ENCODE measurements around the gene ARHGAP6. TPM values are rescaled to one million over a fixed set of nuclear protein-coding genes. Genes with fewer than 3 reads are reported as not detected.

Gene ARHGAP6
- total and polyA plus RNA-seq, 2 donors (not counting 3 experiments of a cell fraction or from before 2014, with no cell fraction given), result 0.69 to 0.83 TPM

DNA sequence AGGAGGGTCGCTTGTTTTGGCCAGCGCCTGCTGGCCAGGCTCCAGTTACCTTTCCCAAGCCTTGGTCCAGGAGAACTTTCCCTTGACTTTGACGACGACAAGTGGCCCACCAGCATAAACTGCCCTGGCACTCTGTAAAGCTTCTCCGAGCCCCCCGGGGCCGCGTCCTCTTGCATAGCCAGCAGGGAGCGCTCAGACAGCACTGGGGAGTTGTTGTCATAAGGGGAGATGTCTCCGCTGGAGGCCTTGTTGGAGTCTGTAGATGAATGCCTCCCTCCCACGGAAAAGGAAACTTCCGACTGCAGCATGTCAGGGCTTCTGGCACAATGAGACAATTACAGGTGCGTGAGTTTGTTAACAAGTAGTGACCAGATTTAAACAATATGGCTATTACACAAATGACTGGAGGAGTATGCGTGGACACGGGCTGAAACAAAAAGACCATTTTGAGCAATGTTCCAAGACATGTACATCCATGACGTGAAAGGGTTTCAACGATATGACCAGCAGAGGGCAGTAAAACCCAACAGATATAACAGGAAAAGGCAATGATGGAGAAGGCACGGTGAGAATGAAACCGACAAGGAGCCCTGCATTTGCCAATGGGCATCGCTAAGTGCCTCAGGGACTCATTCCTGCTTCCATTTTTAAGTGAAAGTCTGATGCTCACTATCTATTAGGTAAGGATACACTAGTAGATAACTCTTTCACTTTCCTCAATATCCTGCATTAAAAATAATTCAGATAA is 521.6 kb downstream of the ARHGAP6 start:
- H3K4me2 ChIP-seq (ENCODE audit: insufficient read depth, low read length), result peak overlapping the region; percentile 5
- TF ChIP-seq, protein P1, sequence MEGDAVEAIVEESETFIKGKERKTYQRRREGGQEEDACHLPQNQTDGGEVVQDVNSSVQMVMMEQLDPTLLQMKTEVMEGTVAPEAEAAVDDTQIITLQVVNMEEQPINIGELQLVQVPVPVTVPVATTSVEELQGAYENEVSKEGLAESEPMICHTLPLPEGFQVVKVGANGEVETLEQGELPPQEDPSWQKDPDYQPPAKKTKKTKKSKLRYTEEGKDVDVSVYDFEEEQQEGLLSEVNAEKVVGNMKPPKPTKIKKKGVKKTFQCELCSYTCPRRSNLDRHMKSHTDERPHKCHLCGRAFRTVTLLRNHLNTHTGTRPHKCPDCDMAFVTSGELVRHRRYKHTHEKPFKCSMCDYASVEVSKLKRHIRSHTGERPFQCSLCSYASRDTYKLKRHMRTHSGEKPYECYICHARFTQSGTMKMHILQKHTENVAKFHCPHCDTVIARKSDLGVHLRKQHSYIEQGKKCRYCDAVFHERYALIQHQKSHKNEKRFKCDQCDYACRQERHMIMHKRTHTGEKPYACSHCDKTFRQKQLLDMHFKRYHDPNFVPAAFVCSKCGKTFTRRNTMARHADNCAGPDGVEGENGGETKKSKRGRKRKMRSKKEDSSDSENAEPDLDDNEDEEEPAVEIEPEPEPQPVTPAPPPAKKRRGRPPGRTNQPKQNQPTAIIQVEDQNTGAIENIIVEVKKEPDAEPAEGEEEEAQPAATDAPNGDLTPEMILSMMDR (IDR thresholded peaks at IDR 0.05; ENCODE audit: extremely low read depth in 1 of 2, insufficient read depth in 1 of 2, low read depth in 1 of 2, low read length in 2 of 2), result peak; percentile 31 to 32
- TF ChIP-seq FOS (IDR thresholded peaks at IDR 0.05; ENCODE audit: borderline replicate concordance, insufficient read depth, low read length), result no peak
- no peak for TF ChIP-seq MYC (IDR thresholded peaks at IDR 0.05; ENCODE audit: low read depth, low read length)
- TF ChIP-seq JUN (IDR thresholded peaks at IDR 0.05; ENCODE audit: borderline replicate concordance, insufficient read depth, insufficient read length, low read depth), result no peak
- CTCF ChIA-PET, result interaction anchor here (1.6 kb wide), 1 partner anchor 237 kb away, joined by 5 read pairs; no protein-coding TSS in a partner anchor

More for the DNA sequence above, 521.6 kb downstream of the ARHGAP6 start:
- Histone ChIP-seq H2AFZ (ENCODE audit: low read depth, low read length) (peak overlapping the region; percentile 53), H3K9ac (replicated peaks; ENCODE audit: extremely low read depth, insufficient read depth, low read length) (no peak overlapping the region), H3K4me3 (replicated peaks in 1 of 3; ENCODE audit: insufficient read depth in 1 of 3, low read depth in 1 of 3, low read length in 3 of 3) (no peak overlapping the region), H4K20me1 (replicated peaks; ENCODE audit: control insufficient read depth, extremely low read depth, insufficient read depth, low read length) (no peaks in the 10 kb centered on the region), H3K4me1 (ENCODE audit: control insufficient read depth, extremely low read depth, insufficient read depth, low read length) (no peaks in the 10 kb centered on the region), H3K9me3 (replicated peaks; ENCODE audit: control insufficient read depth, insufficient read depth, low read length) (no peaks in the 10 kb centered on the region), H3K9me1 (replicated peaks; ENCODE audit: control insufficient read depth, extremely low read depth, insufficient read depth, low read length) (no peaks in the 10 kb centered on the region), H3K27me3 (ENCODE audit: control insufficient read depth in 2 of 2, insufficient read depth in 2 of 2, low read length in 2 of 2) (no peaks in the 10 kb centered on the region), H3K27ac (ENCODE audit: insufficient read depth, low read depth, low read length) (no peak overlapping the region), H3K79me2 (ENCODE audit: control insufficient read depth, insufficient read depth, low read length) (no peaks in the 10 kb centered on the region), H3K36me3 (ENCODE audit: control insufficient read depth in 2 of 2, extremely low read depth in 1 of 2, insufficient read depth in 2 of 2, low read length in 2 of 2) (no peaks in the 10 kb centered on the region)
- POLR2A ChIA-PET, result no interaction called here
- peak; percentile 75 for DNase-seq (ENCODE audit: low read depth, low spot score)
- no TSS peak for BruUV-seq (replicated peaks)
- dilution Hi-C loops (cut with MboI; ENCODE audit: extremely low pct_ligation_motif_present, low sequenced_read_pairs) (no loop called here), intact Hi-C loops (cut with micrococcal nuclease) (loop anchor here (1.0 to 10.0 kb wide), 7 partner anchors 197 to 626 kb away; no protein-coding TSS in a partner anchor)
- peak; percentile 86 for FAIRE-seq
